GM19438 (cell line): ENCODE data around the gene ERN1.

Experiments
- ATAC-seq: cut with Tn5 transposase; IDR thresholded peaks from one replicate; pipeline ENCODE4 v1.9.1; 2021; ENCODE audit warnings: low read depth; ENCODE audit not compliant: unreplicated experiment

The ERN1 gene

GRCh38 chr17:64091116-64091515, 38.8 kb downstream of the ERN1 start:
- ATAC-seq: no peak

DNA sequence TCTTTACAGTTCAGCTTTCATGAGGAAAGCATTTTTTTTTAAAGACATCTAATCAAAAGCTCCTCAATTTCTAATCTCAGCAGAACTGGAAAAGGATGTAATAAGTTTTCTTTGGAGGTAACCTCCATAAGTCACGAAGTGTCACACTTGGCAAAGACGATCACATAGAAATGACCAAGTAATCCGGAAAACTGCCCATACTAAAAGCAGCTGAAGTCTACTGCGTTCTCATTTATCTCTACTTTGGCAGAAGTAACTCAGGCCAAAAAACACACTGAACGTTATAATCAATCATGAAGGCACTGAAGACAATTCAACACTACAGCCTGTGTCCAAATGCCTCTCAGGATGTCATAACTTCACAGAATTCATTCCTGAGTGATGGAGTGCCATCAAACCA, 39.8 kb downstream of the ERN1 start:
- no peak for ATAC-seq

DNA sequence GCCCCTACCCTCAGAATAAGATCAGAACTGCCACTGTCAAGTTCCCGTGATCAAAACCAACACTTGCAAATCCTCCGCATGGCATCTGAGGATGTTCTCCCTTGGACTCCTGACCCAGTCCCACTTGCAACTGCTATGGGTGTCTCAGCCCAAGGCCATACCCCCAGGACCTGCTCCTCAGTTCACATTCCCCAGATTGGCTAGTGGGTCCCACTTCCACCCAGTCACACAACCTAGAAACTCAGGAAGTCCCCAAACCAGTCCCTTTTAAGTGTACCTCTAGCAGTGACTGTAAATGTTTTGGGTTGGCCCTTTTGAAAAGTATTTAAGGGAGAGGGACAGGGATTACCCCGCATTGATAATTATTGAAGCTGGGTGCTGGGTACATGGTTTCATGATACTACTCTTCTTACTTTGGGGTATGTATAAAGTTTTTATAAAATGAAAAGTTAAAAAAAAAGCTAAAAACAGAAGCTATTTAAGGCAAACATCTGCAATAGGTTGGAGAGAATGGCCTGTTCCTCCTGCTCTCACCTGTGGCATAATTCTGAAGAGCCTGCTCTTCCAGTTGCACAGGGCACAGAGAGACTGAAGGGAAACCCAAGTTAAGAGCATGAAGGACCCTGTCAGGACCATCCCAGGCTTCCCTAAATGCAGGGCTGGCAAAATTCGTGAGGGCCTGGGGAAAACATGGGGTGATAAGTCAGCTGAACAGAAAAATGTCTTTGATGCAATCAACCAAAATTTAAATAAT, 42.5 kb downstream of the ERN1 start:
- ATAC-seq: no peak

GRCh38 chr17:64085650-64086005, 44.3 kb downstream of the ERN1 start:
- ATAC-seq: no peak

GRCh38 chr17:64084940-64085649, 44.8 kb downstream of the ERN1 start:
- no peak for ATAC-seq

DNA sequence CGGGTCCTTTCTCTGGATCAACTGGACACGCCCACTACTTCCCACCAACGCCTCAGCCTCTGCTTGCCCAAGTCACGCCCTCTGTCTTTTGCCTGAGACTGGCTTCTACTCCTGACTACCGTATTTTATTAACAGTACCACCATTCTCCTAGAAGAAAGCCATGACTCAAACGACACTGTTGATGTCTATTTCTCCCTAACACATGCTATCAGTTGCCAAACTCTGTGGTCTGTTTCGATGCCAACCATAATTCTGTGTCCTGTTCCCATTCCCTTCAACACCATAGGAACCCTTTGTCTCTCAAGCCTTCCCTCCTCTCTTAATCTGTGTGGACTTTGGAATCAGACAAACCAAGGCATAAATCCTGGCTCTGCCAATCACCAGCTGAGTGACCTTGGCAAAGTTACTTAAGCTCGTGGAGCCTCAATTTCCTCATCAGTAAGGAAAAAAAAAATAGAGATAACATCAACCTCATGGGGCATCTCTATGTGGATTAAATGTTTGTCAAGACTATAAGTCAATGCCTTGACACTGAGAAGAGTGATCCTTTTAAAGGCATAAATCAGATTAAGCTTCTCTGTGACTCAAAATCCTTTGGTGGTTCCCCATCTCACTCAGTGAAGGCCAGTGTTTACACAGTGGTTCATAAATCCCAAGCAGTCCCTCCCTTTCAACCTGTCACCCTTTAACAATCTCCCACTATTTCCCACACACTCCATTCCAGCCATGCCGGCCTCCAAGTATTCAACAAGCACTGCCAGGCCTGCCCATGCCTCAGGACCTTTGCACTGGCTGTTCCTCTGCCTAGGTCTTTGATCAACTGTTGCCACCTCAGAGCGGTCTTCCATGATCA, 45.6 kb downstream of the ERN1 start:
- no peak for ATAC-seq

DNA sequence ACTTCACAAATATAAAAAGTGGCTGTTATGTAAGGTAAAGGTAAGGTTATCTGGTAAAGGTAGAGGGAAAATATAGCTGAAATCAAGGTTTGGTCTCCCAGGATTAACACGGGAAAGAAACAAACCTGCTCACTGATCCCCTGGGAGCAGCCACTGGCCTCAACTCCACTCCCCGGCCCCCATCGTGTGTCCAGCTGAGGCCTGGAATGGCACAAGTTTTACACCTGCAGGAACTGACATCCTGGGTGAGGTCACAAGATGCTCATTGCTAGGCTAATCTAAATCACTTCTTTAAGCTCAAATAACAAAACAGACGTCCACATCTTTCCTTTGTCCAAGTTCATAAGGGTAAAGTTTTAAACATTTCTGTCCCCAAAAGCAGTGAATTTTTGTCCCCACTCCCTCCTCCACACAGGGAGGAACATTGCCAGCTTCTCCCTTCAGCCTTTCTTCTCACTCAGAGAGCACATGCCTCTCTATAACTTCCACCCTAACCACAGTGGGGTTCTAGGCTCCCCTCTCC, 46.3 kb downstream of the ERN1 start:
- no peak for ATAC-seq

DNA sequence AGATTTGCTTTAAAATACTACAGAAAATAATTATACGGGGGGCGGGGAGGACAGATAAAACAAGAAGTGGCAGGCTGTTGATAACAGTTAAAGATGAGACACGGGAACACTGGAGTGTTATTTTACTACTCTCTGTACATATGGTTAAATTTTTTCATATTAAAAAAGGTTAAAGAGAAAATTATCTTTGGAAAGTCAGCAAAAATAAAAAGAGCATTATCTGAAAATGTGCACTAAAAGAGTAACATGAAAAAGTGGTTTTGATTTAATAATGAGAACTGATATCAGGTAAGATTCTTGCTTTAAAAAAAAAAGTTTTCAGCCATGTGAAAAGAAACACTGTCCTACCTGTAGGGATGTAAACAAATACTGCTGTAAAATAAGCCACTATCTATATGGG, 46.9 kb downstream of the ERN1 start:
- no peak for ATAC-seq

DNA sequence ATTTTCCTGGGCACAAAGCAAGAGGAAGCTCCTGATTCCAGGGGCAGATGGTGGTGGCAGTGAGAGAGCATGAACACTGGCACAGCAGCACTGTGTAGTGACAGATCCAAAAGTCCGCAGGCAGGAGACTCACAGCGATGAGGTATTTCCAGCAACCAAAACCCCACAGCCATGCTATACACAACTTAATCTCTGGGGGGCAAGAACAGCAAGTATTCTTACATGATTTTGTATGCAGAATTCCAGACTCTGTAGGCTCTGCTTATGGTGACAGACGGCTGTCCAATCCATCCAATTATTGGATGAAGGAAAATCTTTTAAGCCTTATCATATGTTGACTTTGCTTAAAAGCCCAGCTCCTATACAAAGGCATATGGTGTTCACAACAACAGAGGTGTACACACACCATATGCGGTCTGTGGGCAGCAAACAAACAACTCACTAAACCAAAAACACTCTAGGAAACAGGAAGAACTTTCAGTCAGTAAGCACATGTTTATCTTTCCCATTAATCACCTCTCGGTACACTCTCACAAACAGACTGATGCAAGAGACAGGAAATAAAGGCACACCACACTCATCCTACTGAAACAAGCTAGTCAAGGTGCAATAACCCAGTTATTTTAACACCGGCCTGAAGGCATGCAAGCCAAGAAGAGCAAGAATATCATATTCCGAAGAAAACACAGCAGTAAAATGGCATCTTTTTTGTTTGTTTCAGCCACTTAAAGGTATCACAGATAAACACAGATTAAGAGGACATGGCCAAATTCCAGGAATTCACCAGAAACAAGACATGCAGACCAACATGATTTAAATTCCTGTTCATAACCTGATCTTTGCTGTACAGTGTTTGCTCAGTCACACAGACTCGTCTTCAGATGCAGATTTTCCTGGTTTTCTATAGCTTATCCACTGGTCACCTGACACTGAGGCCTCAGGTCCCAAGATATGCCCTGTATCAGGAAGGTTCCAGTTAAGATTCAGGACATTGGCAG, 47.8 kb downstream of the ERN1 start:
- ATAC-seq: peak; percentile 80

DNA sequence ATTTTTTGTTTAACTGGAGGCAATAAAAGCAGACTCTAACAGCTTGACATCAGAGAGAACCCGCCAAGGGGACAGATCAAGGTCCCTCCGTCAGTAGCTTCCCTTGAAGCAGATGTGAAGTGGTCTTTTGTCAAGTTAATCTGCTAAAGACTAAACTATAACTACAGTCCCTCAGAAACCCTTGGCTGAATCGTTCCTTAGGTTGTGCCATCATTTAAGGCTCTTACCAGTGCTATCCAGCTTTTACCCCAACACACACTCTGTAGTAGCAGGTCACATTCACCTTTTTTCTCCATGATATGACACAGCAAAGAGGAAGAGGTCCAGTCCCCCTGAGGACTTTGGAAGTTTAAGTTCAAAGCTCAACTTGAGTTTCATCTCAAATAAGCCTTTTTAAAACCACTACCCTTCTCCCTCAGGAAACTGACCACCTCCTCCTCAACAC, 49.7 kb downstream of the ERN1 start:
- ATAC-seq: no peak

DNA sequence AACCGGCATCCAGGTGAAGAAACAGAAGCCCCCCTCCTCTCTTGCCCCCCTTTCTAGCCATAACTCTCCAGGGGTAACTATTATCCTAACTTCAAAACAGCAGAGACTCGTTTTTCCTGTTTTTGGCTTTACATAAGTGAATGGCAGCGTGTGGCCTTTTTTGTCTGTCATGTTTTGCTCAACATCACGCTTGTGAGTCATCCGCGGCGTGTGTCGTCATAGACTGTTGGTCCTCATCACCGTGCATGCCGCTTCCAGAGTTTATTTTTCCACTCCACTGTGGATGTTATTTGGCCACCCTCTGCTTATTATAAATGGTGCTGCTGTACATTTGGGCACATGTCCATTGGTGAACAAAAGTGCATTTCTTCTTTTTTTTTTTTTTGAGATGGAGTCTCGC, 52.6 kb downstream of the ERN1 start:
- no peak for ATAC-seq

GRCh38 chr17:64075913-64076312, 54.0 kb downstream of the ERN1 start:
- ATAC-seq: peak; percentile 47

DNA sequence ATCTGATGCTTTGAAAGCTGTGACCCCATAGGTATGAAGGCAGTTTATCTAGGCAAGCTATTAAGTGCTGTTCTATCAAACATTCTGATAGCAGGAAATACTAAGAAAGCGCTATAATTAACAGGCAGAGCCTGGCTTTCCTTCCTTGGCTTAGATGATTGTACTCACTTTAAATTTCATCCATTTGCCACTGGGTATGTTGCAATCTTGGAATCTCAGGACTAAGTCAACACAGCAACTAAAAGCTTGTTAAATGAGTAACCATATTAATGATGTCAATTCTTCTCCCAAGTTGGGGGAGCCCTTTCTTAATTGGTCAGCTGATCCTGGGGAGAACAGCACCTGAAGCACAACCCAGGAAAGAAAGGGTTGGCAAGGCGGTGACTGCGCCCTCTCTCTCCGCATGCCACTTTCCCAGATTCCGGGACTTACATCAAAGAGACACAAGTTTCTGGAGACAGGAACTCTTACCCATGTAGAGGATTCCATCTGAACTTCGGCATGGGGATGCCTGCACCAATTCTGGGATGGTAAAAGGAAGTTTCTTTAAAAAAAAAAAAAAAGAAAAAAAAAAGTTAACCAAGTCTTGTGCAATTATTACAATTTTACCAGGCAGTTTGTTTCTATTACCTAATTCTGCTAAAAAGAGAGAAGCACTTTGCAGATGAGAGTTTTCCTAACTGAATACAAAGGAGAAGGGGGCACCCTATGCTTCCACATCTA, 55.1 kb downstream of the ERN1 start:
- ATAC-seq: no peak

- ATAC-seq: peak; percentile 56
Measured at GRCh38 chr17:64073771-64074703, 55.9 kb downstream of the ERN1 start.

DNA sequence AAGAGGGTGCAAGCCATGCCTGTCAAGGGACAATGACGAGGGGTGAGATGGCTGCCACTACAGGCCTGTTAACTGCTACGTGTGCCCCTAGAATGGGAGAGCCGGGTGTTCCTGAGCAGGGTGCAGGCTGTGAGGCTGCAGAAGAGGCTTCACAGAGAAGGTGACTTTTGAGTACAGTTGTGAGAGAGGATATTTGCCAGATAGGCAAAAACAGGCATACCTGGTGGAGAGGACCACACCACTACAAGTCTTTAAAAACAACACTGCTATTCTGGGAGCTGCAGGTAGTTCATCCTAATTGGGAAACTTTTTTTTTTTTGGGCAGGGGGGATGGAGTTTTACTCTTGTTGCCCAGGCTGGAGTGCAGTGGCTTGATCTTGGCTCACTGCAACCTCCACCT, 58.8 kb downstream of the ERN1 start:
- ATAC-seq: no peak

GRCh38 chr17:64070213-64070612, 59.7 kb downstream of the ERN1 start:
- ATAC-seq: no peak

- ATAC-seq: no peak
Measured at GRCh38 chr17:64069143-64069542, 60.8 kb downstream of the ERN1 start.

- ATAC-seq: no peak
Measured at GRCh38 chr17:64067657-64068056, 62.3 kb downstream of the ERN1 start.
